Measurements from ENCODE around the gene TOMM34.

DNA sequence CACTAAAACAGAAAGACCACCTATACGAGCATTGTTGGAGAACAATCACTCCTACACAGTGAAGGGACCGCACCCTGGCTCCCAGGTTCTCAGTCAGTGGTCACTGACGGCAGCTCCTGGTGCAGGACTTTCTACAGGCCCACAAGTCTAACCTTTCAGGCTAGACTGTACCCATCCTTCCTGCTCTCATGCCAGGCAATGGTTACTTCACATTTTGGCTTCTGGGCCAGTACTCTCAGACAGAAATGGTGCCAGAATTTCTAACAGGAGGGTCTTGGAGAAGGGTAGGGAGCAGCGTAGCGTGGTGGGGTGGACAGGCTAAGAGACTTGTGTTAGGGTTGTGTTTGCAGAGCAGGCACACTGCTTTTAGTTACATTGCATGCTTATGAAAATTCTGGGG, 12.1 kb downstream of the TOMM34 start:
- TF ChIP-seq L3MBTL2 (IDR thresholded peaks at IDR 0.05) = no peak
- TF ChIP-seq CTCF (IDR thresholded peaks at IDR 0.05 in 2 of 3, conservative IDR thresholded peaks at IDR 0.05 in 1 of 3; ENCODE audit: insufficient read depth in 2 of 3, low read depth in 1 of 3, low read length in 3 of 3) = no peak
- TF ChIP-seq MTF1 (CRISPR knock-in tag; IDR thresholded peaks at IDR 0.05; ENCODE audit: borderline replicate concordance) = no peak
- TF ChIP-seq EZH2 (IDR thresholded peaks at IDR 0.05; ENCODE audit: borderline replicate concordance, low read depth, low read length) = no peak
- TF ChIP-seq RBM25 (IDR thresholded peaks at IDR 0.05; ENCODE audit: low read depth, low read length, severe bottlenecking) = no peak
- TF ChIP-seq FOXP4 (CRISPR knock-in tag; IDR thresholded peaks at IDR 0.05; ENCODE audit: borderline replicate concordance) = no peak
- TF ChIP-seq NFXL1 (CRISPR knock-in tag; IDR thresholded peaks at IDR 0.05) = no peak
- TF ChIP-seq SMAD3 (CRISPR knock-in tag; conservative IDR thresholded peaks at IDR 0.05) = no peak
- TF ChIP-seq EP300 (IDR thresholded peaks at IDR 0.05; ENCODE audit: low read length) = no peak
- TF ChIP-seq FOSL1 (tag; conservative IDR thresholded peaks at IDR 0.05) = no peak
- no peak for TF ChIP-seq EGR1 (conservative IDR thresholded peaks at IDR 0.05)
